MM.1S (cell line): ENCODE results near the gene TBX19.

Experiments used
- EZH2 ChIP-seq: fragments of 300-600 bp; sonication (generic); optimal IDR thresholded peaks from 2 replicates; pipeline ENCODE3; 2017; ENCODE audit warnings: low read depth, mild to moderate bottlenecking, antibody characterized with exemption, low read length, mixed read lengths
- TF ChIP-seq, protein P1 (sequence below): fragments of 300-600 bp; sonication (generic); IDR thresholded peaks from 2 replicates; pipeline ENCODE4 v1.5.1; 2016; ENCODE audit warnings: antibody characterized with exemption, low read length, mixed read lengths

GRCh38 chr1:168303716-168304540 is 23.3 kb downstream of the TBX19 start:
- TF ChIP-seq, protein P1, sequence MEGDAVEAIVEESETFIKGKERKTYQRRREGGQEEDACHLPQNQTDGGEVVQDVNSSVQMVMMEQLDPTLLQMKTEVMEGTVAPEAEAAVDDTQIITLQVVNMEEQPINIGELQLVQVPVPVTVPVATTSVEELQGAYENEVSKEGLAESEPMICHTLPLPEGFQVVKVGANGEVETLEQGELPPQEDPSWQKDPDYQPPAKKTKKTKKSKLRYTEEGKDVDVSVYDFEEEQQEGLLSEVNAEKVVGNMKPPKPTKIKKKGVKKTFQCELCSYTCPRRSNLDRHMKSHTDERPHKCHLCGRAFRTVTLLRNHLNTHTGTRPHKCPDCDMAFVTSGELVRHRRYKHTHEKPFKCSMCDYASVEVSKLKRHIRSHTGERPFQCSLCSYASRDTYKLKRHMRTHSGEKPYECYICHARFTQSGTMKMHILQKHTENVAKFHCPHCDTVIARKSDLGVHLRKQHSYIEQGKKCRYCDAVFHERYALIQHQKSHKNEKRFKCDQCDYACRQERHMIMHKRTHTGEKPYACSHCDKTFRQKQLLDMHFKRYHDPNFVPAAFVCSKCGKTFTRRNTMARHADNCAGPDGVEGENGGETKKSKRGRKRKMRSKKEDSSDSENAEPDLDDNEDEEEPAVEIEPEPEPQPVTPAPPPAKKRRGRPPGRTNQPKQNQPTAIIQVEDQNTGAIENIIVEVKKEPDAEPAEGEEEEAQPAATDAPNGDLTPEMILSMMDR, result no peak
- no peak for TF ChIP-seq EZH2
